ENCODE data around the gene DIP2B. TPM values are rescaled to one million over a fixed set of nuclear protein-coding genes. Genes with fewer than 3 reads are reported as not detected.
A peak's percentile ranks its signal among the peaks of the same experiment; 100 is the strongest.

DIP2B gene
- total RNA-seq, 4 donors from 2014 or later = 31.1 to 57.2 (median 46.5) TPM

GRCh38 chr12:50589650-50590435 lies 85.1 kb downstream of the DIP2B start:
- 88 to 89% methylated on average over 8 of the region's 8 CpGs for WGBS, 2 donors
- H3K9me3 ChIP-seq = no peaks in the 10 kb centered on the region
- H3K36me3 ChIP-seq = no peaks in the 10 kb centered on the region
- DNase-seq = no peak
- H3K27ac ChIP-seq = no peak overlapping the region
- H3K4me3 ChIP-seq = no peak overlapping the region
- intact Hi-C loops (cut with DNase I) = no loop called here
- TF ChIP-seq CTCF (IDR thresholded peaks at IDR 0.05) (no peak), POLR2A (IDR thresholded peaks at IDR 0.05) (no peak)
- H3K4me1 ChIP-seq = peaks cover 0 to 21% (median 0%) of the 10 kb centered on the region in 3 donors
- no peaks in the 10 kb centered on the region for H3K27me3 ChIP-seq

- H3K4me1 ChIP-seq = peaks cover 0 to 12% (median 0%) of the 10 kb centered on the region in 3 donors
- no peak for TF ChIP-seq CTCF (IDR thresholded peaks at IDR 0.05)
- TF ChIP-seq POLR2A (IDR thresholded peaks at IDR 0.05) = no peak
- DNase-seq = no peak
- no peaks in the 10 kb centered on the region for H3K36me3 ChIP-seq
- H3K27me3 ChIP-seq = no peaks in the 10 kb centered on the region
- H3K4me3 ChIP-seq = no peak overlapping the region
- intact Hi-C loops (cut with DNase I) = no loop called here
- no peaks in the 10 kb centered on the region for H3K9me3 ChIP-seq
- H3K27ac ChIP-seq = no peak overlapping the region
These were observed 86.1 kb downstream of the DIP2B start for GRCh38 chr12:50590869-50591268.

GRCh38 chr12:50595667-50596066 lies 90.9 kb downstream of the DIP2B start:
- H3K36me3 ChIP-seq = no peaks in the 10 kb centered on the region
- H3K27ac ChIP-seq = no peak overlapping the region
- 84 to 87% methylated on average over 3 of the region's 3 CpGs for WGBS, 2 donors
- TF ChIP-seq CTCF (IDR thresholded peaks at IDR 0.05) (no peak), POLR2A (IDR thresholded peaks at IDR 0.05) (no peak)
- peaks cover 0 to 21% (median 0%) of the 10 kb centered on the region in 3 donors for H3K4me1 ChIP-seq
- no peak for DNase-seq
- no peak overlapping the region for H3K4me3 ChIP-seq
- no peaks in the 10 kb centered on the region for H3K27me3 ChIP-seq
- H3K9me3 ChIP-seq = no peaks in the 10 kb centered on the region
- intact Hi-C loops (cut with DNase I) = no loop called here

- Histone ChIP-seq H3K9me3 (no peaks in the 10 kb centered on the region), H3K4me1 (peaks cover 0 to 21% (median 0%) of the 10 kb centered on the region in 3 donors), H3K36me3 (no peaks in the 10 kb centered on the region), H3K4me3 (no peak overlapping the region), H3K27me3 (no peaks in the 10 kb centered on the region), H3K27ac (peak overlapping the region in 2 of 4 donors; percentile 38 to 53)
- TF ChIP-seq POLR2A (IDR thresholded peaks at IDR 0.05) (no peak), CTCF (IDR thresholded peaks at IDR 0.05) (no peak)
- intact Hi-C loops (cut with DNase I) = no loop called here
- WGBS, 2 donors = 45 to 48% methylated on average over 9 of the region's 9 CpGs
- DNase-seq = no peak
These were observed 92.7 kb downstream of the DIP2B start for GRCh38 chr12:50597200-50598195.
